HL-60 (cell line): Measurements from ENCODE around the gene EIF2AK3.

ENCODE experiments used
- CTCF ChIP-seq: IDR thresholded peaks from one replicate; pipeline ENCODE4 v1.5.1; 2011; ENCODE audit warnings: low read length, control low read depth, inconsistent platforms; ENCODE audit not compliant: insufficient read depth
- SPI1 ChIP-seq: IDR thresholded peaks from 2 replicates; pipeline ENCODE4 v1.6.1; 2012; ENCODE audit warnings: low read depth, mild to moderate bottlenecking, borderline replicate concordance

- TF ChIP-seq CTCF (no peak), SPI1 (no peak)
Observed at GRCh38 chr2:88667219-88667618, 40.0 kb upstream of the EIF2AK3 start.
